ENCODE measurements around the gene UNC5B.

UNC5B gene

GRCh38 chr10:71212318-71213126 is at the start of gene UNC5B:
Gene UNC5B (plus strand): TSS chr10:71212570. CDS start chr10:71212986, 416 bp downstream.
- peak; percentile 86 for DNase-seq (ENCODE audit: low spot score)

DNA sequence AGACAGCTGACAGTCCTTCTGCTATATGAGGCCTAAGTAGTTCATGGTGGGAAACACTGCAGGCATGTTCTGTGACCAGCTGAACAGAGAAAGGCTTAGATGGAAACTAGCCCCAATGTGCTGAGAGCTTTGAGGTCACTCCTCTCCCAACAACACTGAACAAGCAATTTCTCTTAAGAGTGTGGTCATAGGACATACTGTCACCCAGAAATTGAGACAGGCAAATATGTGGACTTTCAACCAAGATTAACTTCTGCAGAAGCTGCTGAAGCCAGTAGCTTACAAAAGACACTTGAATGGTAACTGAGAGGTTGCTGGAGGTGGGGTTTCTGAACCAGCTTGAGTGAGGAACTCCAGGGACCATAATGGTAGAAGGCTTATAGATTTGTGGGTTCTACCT is 38.9 kb upstream of the UNC5B start:
- no peak for DNase-seq (ENCODE audit: low spot score)

DNA sequence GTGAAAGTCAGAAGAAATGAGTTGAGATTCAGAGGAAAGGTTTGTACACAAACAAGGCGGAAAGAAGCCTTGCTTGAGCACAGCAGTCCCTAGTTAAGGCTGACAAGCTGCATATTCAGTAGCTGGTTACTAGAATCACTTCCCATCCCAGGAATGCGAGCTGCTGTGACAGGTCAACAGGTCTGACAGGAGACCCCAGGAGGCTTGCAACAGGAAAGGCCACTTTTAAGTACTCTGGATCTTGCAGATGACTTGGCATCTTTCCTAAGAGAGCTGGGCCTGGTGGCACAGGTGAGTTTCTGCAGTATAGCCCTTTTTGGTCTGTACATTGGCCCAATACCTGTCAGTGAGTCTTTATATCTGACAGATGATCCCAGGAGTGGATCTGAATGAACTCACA is 35.7 kb upstream of the UNC5B start:
- DNase-seq (ENCODE audit: low spot score), result no peak

- DNase-seq (ENCODE audit: low spot score), result no peak
Observed at GRCh38 chr10:71177651-71178199, 34.6 kb upstream of the UNC5B start.

- DNase-seq (ENCODE audit: low spot score), result no peak
Observed at GRCh38 chr10:71178880-71179279, 33.5 kb upstream of the UNC5B start.

- DNase-seq (ENCODE audit: low spot score), result no peak
Observed at GRCh38 chr10:71179382-71179781, 33.0 kb upstream of the UNC5B start.

DNA sequence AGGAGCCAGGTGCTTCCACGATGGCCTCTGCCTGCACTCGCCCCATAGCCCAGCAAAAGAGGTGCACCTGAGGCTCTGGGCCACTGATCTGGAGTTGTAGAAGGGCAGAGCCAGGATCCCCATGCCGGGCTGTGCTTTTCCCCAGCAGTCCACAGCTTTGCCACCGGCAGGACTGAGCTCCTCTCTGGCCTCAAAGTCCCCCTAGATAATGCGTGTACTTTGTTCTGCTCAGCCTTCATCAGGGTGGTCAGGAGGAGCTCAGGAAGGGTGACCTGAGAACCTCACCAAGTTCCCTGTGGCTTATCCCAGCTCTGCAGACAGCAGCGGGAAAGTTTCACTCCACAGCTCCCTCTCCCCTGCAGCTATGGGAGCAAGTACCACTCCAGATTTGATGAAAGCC is 27.9 kb upstream of the UNC5B start:
- no peak for DNase-seq (ENCODE audit: low spot score)

DNA sequence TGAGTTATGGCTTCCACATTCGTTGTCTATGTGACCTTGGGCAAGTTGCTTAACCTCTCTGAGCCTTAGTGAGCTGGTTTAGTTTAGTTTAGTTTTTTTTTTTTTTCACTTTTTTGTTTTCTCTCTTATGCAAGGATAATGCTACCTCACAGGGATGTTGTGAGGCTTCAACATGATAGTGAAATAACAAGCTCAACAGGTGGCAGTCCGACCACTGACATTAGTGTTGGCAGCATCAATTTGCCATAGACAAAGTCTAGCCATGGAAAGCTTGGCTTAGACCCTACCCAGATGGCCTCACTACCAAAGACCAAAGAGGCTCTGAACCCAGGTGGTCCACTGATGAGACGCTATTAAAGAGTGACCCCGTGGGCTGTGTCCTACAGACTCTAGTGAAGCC is 27.2 kb upstream of the UNC5B start:
- no peak for DNase-seq (ENCODE audit: low spot score)

DNA sequence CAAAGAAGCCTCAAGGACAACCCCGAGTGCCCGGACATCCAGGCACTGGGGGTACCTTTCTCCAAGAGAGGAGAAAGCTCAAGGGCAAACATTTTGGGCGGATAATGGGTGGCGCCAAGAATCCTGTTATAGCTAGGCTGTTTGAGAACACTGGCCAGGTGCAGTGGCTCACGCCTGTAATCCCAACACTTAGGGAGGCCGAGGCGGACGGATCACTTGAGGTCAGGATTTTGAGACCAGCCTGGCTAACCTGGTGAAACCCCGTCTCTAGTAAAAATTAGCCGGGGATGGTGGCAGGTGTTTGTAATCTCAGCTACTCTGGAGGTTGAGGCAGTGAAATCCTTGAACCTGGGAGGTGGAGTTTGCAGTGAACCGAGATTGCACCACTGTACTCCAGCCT is 25.2 kb upstream of the UNC5B start:
- DNase-seq (ENCODE audit: low spot score), result no peak

GRCh38 chr10:71187600-71187999 is 24.8 kb upstream of the UNC5B start:
- DNase-seq (ENCODE audit: low spot score), result no peak

DNA sequence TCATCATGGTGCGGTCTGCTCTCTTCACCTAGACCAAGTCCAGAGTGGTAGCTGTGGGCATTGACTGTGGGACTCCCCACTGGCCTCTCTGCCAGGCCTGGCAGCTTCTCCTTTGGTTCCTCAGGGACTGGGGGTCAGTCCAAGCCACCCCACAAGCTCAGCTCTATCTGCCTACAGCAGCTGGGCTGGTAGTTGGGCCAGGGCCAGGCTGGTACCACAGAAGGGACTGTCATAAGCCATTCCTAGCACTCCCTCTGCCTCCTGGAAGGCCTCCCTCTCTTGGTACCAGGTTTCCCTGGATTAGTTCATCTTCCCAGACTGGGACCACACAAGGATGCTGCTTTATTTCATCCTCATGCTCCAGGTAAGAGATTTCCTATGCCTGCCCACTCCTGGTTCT is 24.2 kb upstream of the UNC5B start:
- no peak for DNase-seq (ENCODE audit: low spot score)

DNA sequence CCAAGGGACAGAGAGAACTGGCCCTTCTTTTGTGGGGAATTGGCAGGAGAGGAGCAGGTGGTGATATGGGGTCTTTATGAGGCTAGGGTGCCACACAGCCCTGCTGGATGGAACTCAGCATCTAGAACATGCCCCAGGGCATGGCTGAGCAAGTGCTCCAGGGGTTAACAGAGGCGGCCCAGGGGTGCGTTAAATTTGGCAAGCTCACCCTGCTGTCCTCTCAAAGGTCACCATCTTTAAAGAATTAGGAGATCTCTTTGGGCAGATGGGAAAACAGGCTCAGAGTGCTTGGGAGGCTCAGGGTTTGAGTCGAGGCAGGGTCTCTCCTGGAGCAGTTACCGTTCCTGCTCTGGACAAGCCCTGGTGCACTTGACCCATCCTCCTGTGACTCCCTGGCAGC is 21.4 kb upstream of the UNC5B start:
- DNase-seq (ENCODE audit: low spot score), result no peak

DNA sequence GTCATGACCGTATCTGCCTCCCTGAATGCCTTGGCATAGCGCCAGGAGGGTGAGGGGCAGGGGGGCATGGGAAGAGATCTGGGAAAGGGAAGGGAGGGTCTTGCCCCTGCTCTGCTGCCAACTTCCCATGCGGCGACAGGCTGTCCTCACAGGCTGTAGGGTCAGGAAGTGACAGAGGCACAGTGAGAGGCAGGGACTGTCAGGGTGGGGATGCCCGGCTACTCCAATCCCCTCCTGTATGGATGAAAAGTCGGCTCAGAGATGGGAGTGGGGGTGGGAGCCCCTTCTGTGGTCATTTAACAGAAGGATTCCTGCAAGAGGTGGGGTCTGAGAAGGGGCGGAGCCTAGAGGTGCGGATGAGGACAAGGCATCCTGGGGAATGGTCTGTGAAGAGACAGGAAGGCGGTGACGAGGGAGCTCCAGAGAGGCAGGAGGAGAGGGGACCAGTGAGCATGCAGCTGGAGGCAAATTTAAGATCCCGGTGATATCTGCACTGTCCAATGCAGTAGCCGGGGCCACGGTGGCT is 20.8 kb upstream of the UNC5B start:
- no peak for DNase-seq (ENCODE audit: low spot score)

GRCh38 chr10:71193516-71193915 is 18.9 kb upstream of the UNC5B start:
- no peak for DNase-seq (ENCODE audit: low spot score)

DNA sequence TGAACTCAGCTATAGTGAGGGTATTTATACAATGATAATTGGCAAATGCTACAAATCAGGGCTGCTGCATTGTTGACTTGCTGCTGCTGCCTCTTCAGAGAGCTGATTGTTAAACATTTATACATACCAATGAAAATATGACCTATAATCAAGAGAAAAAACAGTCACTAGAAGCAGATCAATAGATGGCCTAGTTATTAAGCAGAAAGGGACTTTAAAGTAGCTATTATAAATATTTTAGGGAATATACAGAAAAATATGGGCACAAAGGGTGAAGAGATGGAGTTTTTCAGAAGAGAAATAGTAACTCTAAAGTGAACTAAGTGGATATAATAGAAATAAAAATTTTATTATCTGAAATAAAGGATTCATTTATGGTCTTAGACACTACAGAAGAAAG is 14.4 kb upstream of the UNC5B start:
- DNase-seq (ENCODE audit: low spot score), result no peak

- DNase-seq (ENCODE audit: low spot score), result no peak
Observed at GRCh38 chr10:71201849-71202248, 10.5 kb upstream of the UNC5B start.

GRCh38 chr10:71202314-71202713 is 10.1 kb upstream of the UNC5B start:
- DNase-seq (ENCODE audit: low spot score), result no peak

- no peak for DNase-seq (ENCODE audit: low spot score)
Observed at GRCh38 chr10:71203124-71203523, 9.2 kb upstream of the UNC5B start.

DNA sequence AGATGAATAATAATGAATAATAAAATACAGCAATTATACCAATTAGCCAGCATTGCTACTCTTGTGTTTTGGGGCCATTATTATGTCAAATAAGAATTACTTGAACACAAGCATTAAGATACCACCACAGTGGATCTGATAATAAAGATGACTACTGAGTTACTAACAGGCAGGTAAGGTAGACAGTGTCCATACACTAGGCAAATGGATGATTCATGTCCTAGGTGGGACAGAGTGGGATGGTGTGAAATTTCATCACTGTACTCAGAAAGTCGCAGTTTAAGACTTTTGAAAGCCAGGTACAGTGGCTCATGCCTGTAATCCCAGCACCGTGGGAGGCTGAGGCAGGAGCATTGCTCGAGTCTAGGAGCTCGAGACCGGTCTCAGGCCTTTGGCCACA is 8.7 kb upstream of the UNC5B start:
- no peak for DNase-seq (ENCODE audit: low spot score)

DNA sequence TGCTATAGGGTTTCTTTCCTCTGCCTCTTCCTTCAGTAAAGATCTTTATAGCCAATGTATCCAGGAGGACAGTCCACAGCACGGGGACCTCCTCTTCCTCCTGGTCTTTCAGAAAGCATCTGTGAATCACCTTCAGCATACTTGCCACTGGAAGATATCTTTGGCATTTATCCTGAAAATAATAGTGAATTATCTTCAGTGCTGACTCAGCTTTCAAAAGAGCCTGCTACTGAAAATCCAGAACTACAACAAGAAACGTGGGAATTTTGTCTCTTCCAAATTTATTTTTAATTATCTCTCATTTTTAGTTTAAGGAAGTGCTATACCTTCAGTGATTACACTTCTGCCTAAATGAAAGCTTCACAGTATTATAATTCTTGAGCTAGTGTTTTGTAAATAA is 7.6 kb upstream of the UNC5B start:
- DNase-seq (ENCODE audit: low spot score), result no peak

GRCh38 chr10:71205468-71205867 is 6.9 kb upstream of the UNC5B start:
- DNase-seq (ENCODE audit: low spot score), result no peak

DNA sequence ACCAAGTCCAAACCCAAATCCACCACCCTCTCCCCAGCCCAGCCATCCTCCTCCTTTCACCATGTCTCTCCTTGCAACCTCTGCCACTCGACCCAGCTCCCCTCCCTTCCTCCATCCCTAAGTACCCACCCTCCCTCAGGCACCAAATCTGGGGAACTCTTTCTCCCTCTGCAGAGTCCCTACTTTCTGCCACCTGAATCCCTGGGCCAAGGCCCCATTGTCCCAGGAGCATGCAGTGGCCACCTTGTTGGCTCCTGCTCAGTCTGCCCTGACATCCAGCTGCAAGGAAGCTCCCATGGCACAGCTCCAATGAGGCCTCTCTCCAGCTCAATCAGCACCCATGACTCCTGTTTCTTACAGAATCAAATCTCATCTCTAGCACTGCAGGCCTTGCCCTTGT is 5.5 kb upstream of the UNC5B start:
- DNase-seq (ENCODE audit: low spot score), result no peak

GRCh38 chr10:71207578-71207977 is 4.8 kb upstream of the UNC5B start:
- no peak for DNase-seq (ENCODE audit: low spot score)

GRCh38 chr10:71209352-71209715 is 3.0 kb upstream of the UNC5B start:
- DNase-seq (ENCODE audit: low spot score), result no peak
